PFSK-1 (cell line): ENCODE data around the gene DCTN4.

Source experiments
- FOXP2 ChIP-seq: optimal IDR thresholded peaks from 2 replicates; pipeline ENCODE3; 2011; ENCODE audit warnings: borderline replicate concordance, control low read depth, inconsistent platforms; ENCODE audit not compliant: insufficient read depth; ENCODE audit errors: extremely low read length, extremely low read depth
- POLR2AphosphoS5 ChIP-seq: IDR thresholded peaks from 2 replicates; pipeline ENCODE4 v1.6.1; 2012; ENCODE audit warnings: low read depth, mild to moderate bottlenecking, control low read depth, low read length, moderate library complexity
- REST ChIP-seq, 2 experiments: IDR thresholded peaks; 2 replicates each; pipeline versions ENCODE4 v1.6.1 to v1.8.0; 2011 to 2012; ENCODE audit warnings: low read depth in 2 of 2, low read length in 2 of 2, control low read depth in 1 of 2, inconsistent platforms in 1 of 2, mild to moderate bottlenecking in 1 of 2, moderate library complexity in 1 of 2; ENCODE audit not compliant: insufficient read depth in 1 of 2
- SIN3A ChIP-seq: IDR thresholded peaks from 2 replicates; pipeline ENCODE4 v1.6.1; 2012; ENCODE audit warnings: mild to moderate bottlenecking, low read length, moderate library complexity, borderline replicate concordance; ENCODE audit not compliant: insufficient read depth
- TAF1 ChIP-seq: IDR thresholded peaks from 2 replicates; pipeline ENCODE4 v1.6.1; 2012; ENCODE audit warnings: low read length, control low read depth, borderline replicate concordance; ENCODE audit not compliant: insufficient read depth

DCTN4 gene

GRCh38 chr5:150781706-150782614 is 23.1 kb upstream of the DCTN4 start:
- TF ChIP-seq TAF1 = no peak
- TF ChIP-seq POLR2AphosphoS5 = no peak
- TF ChIP-seq REST (IDR thresholded peaks at IDR 0.05; ENCODE audit: insufficient read depth in 1 of 2, low read depth in 2 of 2, low read length in 2 of 2) = no peak
- no peak for TF ChIP-seq FOXP2
- TF ChIP-seq SIN3A = no peak

- no peak for TF ChIP-seq SIN3A
Observed at GRCh38 chr5:150780816-150781221, 22.0 kb upstream of the DCTN4 start.

GRCh38 chr5:150780187-150780692 is 21.4 kb upstream of the DCTN4 start:
- TF ChIP-seq TAF1 = no peak
- no peak for TF ChIP-seq FOXP2
- no peak for TF ChIP-seq POLR2AphosphoS5
- no peak for TF ChIP-seq REST (IDR thresholded peaks at IDR 0.05; ENCODE audit: insufficient read depth in 1 of 2, low read depth in 2 of 2, low read length in 2 of 2)
- TF ChIP-seq SIN3A = no peak

- TF ChIP-seq SIN3A (no peak), POLR2AphosphoS5 (no peak), FOXP2 (no peak), TAF1 (no peak), REST (IDR thresholded peaks at IDR 0.05; ENCODE audit: insufficient read depth in 1 of 2, low read depth in 2 of 2, low read length in 2 of 2) (no peak)
Observed at GRCh38 chr5:150779397-150780186, 20.8 kb upstream of the DCTN4 start.

GRCh38 chr5:150778517-150779396 is 19.9 kb upstream of the DCTN4 start, which contains the start of gene SMIM3:
Gene SMIM3 (plus strand): TSS chr5:150778757. CDS start chr5:150795441, 16,684 bp downstream.
- TF ChIP-seq REST (IDR thresholded peaks at IDR 0.05; ENCODE audit: insufficient read depth in 1 of 2, low read depth in 2 of 2, low read length in 2 of 2) = no peak
- TF ChIP-seq POLR2AphosphoS5 = no peak
- no peak for TF ChIP-seq TAF1
- no peak for TF ChIP-seq FOXP2
- no peak for TF ChIP-seq SIN3A
